Activated T-helper 2 cell treated with anti-CD3 and anti-CD28 coated beads, Interferon-gamma antibody, Interleukin-2, Interleukin-4, amounts not matched to agents 10 μg/mL and 5 μg/mL and 100 μg/mL, durations not matched to agents 14 hours and 24 hours and 36 hours (primary cell): Measurements from ENCODE around the gene ZBTB16. TPM values are rescaled to one million over a fixed set of nuclear protein-coding genes. Genes with fewer than 3 reads are reported as not detected.

Experiments
- DNase-seq: peaks from one replicate; pipeline ENCODE4 v3.0.0; 2021; ENCODE audit warnings: low spot score
- H3K27ac Mint-ChIP-seq: one replicate; pipeline ENCODE4 v1.8.0; 2021; ENCODE audit warnings: mixed read lengths
- H3K27me3 Mint-ChIP-seq: one replicate; pipeline ENCODE4 v1.8.0; 2021; ENCODE audit warnings: low read depth, mixed read lengths
- H3K36me3 Mint-ChIP-seq: one replicate; pipeline ENCODE4 v1.8.0; 2021; ENCODE audit warnings: low read depth, mixed read lengths
- H3K4me1 Mint-ChIP-seq: one replicate; pipeline ENCODE4 v1.8.0; 2021; ENCODE audit warnings: low read depth, mixed read lengths
- H3K4me3 Mint-ChIP-seq: one replicate; pipeline ENCODE4 v1.8.0; 2021; ENCODE audit warnings: low read depth, mild to moderate bottlenecking, moderate library complexity, mixed read lengths
- H3K9me3 Mint-ChIP-seq: one replicate; pipeline ENCODE4 v1.8.0; 2021; ENCODE audit warnings: mixed read lengths
- intact Hi-C: fragments of 100-400 bp; cut with micrococcal nuclease; formaldehyde crosslinking; loops from one replicate; pipeline ENCODE4 v1.15.1; 2023
- total RNA-seq: library from RNA; stranded (reverse); gene quantifications from 2 replicates; pipeline ENCODE4 v1.2.3, GENCODE V29; 2022

Gene ZBTB16
- total RNA-seq, 1 donor from 2014 or later: 2.9 TPM

- DNase-seq: no peak
- H3K9me3 Mint-ChIP-seq: no peaks in the 10 kb centered on the region
- H3K4me3 Mint-ChIP-seq: no peak overlapping the region
- no peaks in the 10 kb centered on the region for H3K4me1 Mint-ChIP-seq
- no peaks in the 10 kb centered on the region for H3K36me3 Mint-ChIP-seq
- intact Hi-C loops: no loop called here
- no peak overlapping the region for H3K27ac Mint-ChIP-seq
- H3K27me3 Mint-ChIP-seq: peaks cover 18% of the 10 kb centered on the region
Measured at GRCh38 chr11:114279792-114280546, 220.5 kb downstream of the ZBTB16 start.

GRCh38 chr11:114280696-114281095 is 221.2 kb downstream of the ZBTB16 start:
- no peaks in the 10 kb centered on the region for H3K36me3 Mint-ChIP-seq
- peaks cover 18% of the 10 kb centered on the region for H3K27me3 Mint-ChIP-seq
- intact Hi-C loops: no loop called here
- H3K9me3 Mint-ChIP-seq: no peaks in the 10 kb centered on the region
- no peak overlapping the region for H3K27ac Mint-ChIP-seq
- no peak overlapping the region for H3K4me3 Mint-ChIP-seq
- no peak for DNase-seq
- H3K4me1 Mint-ChIP-seq: no peaks in the 10 kb centered on the region

- intact Hi-C loops: no loop called here
- DNase-seq: no peak
- Mint-ChIP-seq H3K27me3 (peaks cover 20% of the 10 kb centered on the region), H3K4me1 (no peaks in the 10 kb centered on the region), H3K4me3 (no peak overlapping the region), H3K36me3 (no peaks in the 10 kb centered on the region), H3K9me3 (no peaks in the 10 kb centered on the region), H3K27ac (no peak overlapping the region)
Measured at GRCh38 chr11:114281388-114281956, 222.0 kb downstream of the ZBTB16 start.

- Mint-ChIP-seq H3K36me3 (no peaks in the 10 kb centered on the region), H3K4me1 (no peaks in the 10 kb centered on the region), H3K27ac (no peak overlapping the region), H3K9me3 (no peaks in the 10 kb centered on the region), H3K27me3 (peaks cover 24% of the 10 kb centered on the region), H3K4me3 (no peak overlapping the region)
- no peak for DNase-seq
- intact Hi-C loops: no loop called here
Measured at GRCh38 chr11:114282488-114282887, 223.0 kb downstream of the ZBTB16 start.

- Mint-ChIP-seq H3K27ac (no peak overlapping the region), H3K9me3 (no peaks in the 10 kb centered on the region), H3K36me3 (no peaks in the 10 kb centered on the region), H3K4me1 (no peaks in the 10 kb centered on the region), H3K27me3 (peaks cover 29% of the 10 kb centered on the region), H3K4me3 (no peak overlapping the region)
- intact Hi-C loops: no loop called here
- no peak for DNase-seq
Measured at GRCh38 chr11:114283422-114283821, 223.9 kb downstream of the ZBTB16 start.

- Mint-ChIP-seq H3K27ac (no peak overlapping the region), H3K4me1 (no peaks in the 10 kb centered on the region), H3K27me3 (peaks cover 31% of the 10 kb centered on the region), H3K9me3 (no peaks in the 10 kb centered on the region), H3K4me3 (no peak overlapping the region), H3K36me3 (no peaks in the 10 kb centered on the region)
- no peak for DNase-seq
- intact Hi-C loops: no loop called here
Measured at GRCh38 chr11:114284021-114284420, 224.5 kb downstream of the ZBTB16 start.

GRCh38 chr11:114284914-114285313 is 225.4 kb downstream of the ZBTB16 start:
- Mint-ChIP-seq H3K4me1 (no peaks in the 10 kb centered on the region), H3K27ac (no peak overlapping the region), H3K4me3 (no peak overlapping the region), H3K36me3 (no peaks in the 10 kb centered on the region), H3K9me3 (no peaks in the 10 kb centered on the region), H3K27me3 (peaks cover 25% of the 10 kb centered on the region)
- intact Hi-C loops: no loop called here
- no peak for DNase-seq

- no peaks in the 10 kb centered on the region for H3K36me3 Mint-ChIP-seq
- H3K4me3 Mint-ChIP-seq: no peak overlapping the region
- no peak for DNase-seq
- H3K27me3 Mint-ChIP-seq: peaks cover 29% of the 10 kb centered on the region
- H3K4me1 Mint-ChIP-seq: no peaks in the 10 kb centered on the region
- intact Hi-C loops: no loop called here
- H3K27ac Mint-ChIP-seq: no peak overlapping the region
- H3K9me3 Mint-ChIP-seq: no peaks in the 10 kb centered on the region
Measured at GRCh38 chr11:114285599-114285998, 226.1 kb downstream of the ZBTB16 start.

GRCh38 chr11:114286229-114286628 is 226.7 kb downstream of the ZBTB16 start:
- no peak overlapping the region for H3K27ac Mint-ChIP-seq
- H3K4me1 Mint-ChIP-seq: no peaks in the 10 kb centered on the region
- H3K4me3 Mint-ChIP-seq: no peak overlapping the region
- DNase-seq: no peak
- H3K9me3 Mint-ChIP-seq: no peaks in the 10 kb centered on the region
- intact Hi-C loops: no loop called here
- no peaks in the 10 kb centered on the region for H3K36me3 Mint-ChIP-seq
- peaks cover 32% of the 10 kb centered on the region for H3K27me3 Mint-ChIP-seq

- Mint-ChIP-seq H3K27me3 (peaks cover 32% of the 10 kb centered on the region), H3K4me1 (no peaks in the 10 kb centered on the region), H3K9me3 (no peaks in the 10 kb centered on the region), H3K36me3 (no peaks in the 10 kb centered on the region), H3K27ac (no peak overlapping the region), H3K4me3 (no peak overlapping the region)
- no peak for DNase-seq
- intact Hi-C loops: no loop called here
Measured at GRCh38 chr11:114287154-114287553, 227.6 kb downstream of the ZBTB16 start.

- intact Hi-C loops: no loop called here
- Mint-ChIP-seq H3K36me3 (no peaks in the 10 kb centered on the region), H3K9me3 (no peaks in the 10 kb centered on the region), H3K27ac (no peak overlapping the region), H3K4me1 (peaks cover 2% of the 10 kb centered on the region), H3K27me3 (peaks cover 32% of the 10 kb centered on the region), H3K4me3 (no peak overlapping the region)
- DNase-seq: no peak
Measured at GRCh38 chr11:114288136-114288535, 228.6 kb downstream of the ZBTB16 start.

- peaks cover 2% of the 10 kb centered on the region for H3K4me1 Mint-ChIP-seq
- H3K36me3 Mint-ChIP-seq: no peaks in the 10 kb centered on the region
- no peak overlapping the region for H3K4me3 Mint-ChIP-seq
- intact Hi-C loops: no loop called here
- no peak for DNase-seq
- no peak overlapping the region for H3K27ac Mint-ChIP-seq
- no peaks in the 10 kb centered on the region for H3K9me3 Mint-ChIP-seq
- H3K27me3 Mint-ChIP-seq: peaks cover 32% of the 10 kb centered on the region
Measured at GRCh38 chr11:114289779-114290178, 230.3 kb downstream of the ZBTB16 start.

GRCh38 chr11:114290503-114291235 is 231.2 kb downstream of the ZBTB16 start:
- no peaks in the 10 kb centered on the region for H3K36me3 Mint-ChIP-seq
- H3K9me3 Mint-ChIP-seq: no peaks in the 10 kb centered on the region
- H3K27ac Mint-ChIP-seq: no peak overlapping the region
- H3K27me3 Mint-ChIP-seq: peaks cover 32% of the 10 kb centered on the region
- intact Hi-C loops: no loop called here
- no peak overlapping the region for H3K4me3 Mint-ChIP-seq
- no peak for DNase-seq
- peaks cover 2% of the 10 kb centered on the region for H3K4me1 Mint-ChIP-seq
